ENCODE data around the gene LAMA2. TPM values are rescaled to one million over a fixed set of nuclear protein-coding genes. Genes with fewer than 3 reads are reported as not detected.

LAMA2 gene
- polyA plus RNA-seq, 3 donors from 2014 or later: 0.17 to 1.2 (median 0.34) TPM

DNA sequence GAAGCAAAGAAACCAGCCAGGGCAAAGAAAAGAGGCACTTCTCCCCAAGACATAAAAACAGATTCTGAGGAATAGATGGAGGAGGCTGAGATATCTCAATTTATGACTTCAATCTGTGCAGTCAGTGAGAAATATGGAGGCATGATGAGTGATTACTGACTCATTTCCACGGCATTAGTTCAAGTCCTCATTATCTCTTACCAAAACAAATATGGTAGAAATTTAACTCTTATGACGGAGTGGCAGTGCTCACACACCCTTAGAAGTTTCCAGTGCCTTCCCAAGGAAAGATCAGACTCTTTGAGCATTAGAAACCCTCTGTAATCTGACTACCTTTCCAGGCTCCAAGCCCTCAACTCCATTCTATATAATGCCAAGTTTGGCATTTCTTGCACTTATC lies 463.0 kb downstream of the LAMA2 start:
- no peak for DNase-seq
- Mint-ChIP-seq H3K9me3 (no peaks in the 10 kb centered on the region), H3K27me3 (ENCODE audit: low read depth in 3 of 3) (peaks cover 0 to 6% (median 0%) of the 10 kb centered on the region in 3 donors), H3K27ac (no peak overlapping the region), H3K4me1 (no peaks in the 10 kb centered on the region), H3K36me3 (peaks cover 12 to 26% (median 17%) of the 10 kb centered on the region in 3 donors), H3K4me3 (no peak overlapping the region)

DNA sequence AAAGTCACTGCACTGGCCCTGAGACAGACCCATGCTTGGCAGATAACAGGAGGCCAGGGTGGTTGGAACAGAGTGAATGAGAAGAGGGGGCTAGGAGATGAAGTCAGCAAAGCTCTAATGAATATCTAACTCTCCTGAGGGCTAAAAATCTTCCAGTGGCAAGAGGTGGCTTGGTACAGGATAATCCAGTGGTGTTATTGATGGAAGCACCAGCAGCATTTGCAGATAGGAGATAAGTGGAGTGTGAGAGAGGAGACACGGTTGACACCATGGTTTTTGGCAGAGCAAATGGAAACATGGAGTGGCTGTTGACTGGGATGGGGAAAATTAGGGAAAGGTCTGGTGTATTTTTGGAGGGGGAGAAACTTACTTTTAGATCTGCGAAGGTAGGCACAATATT lies 464.0 kb downstream of the LAMA2 start:
- Mint-ChIP-seq H3K27ac (no peak overlapping the region), H3K4me1 (no peaks in the 10 kb centered on the region), H3K9me3 (no peaks in the 10 kb centered on the region), H3K4me3 (no peak overlapping the region), H3K36me3 (peaks cover 12 to 26% (median 14%) of the 10 kb centered on the region in 3 donors), H3K27me3 (ENCODE audit: low read depth in 3 of 3) (peaks cover 0 to 6% (median 0%) of the 10 kb centered on the region in 3 donors)
- DNase-seq: no peak

DNA sequence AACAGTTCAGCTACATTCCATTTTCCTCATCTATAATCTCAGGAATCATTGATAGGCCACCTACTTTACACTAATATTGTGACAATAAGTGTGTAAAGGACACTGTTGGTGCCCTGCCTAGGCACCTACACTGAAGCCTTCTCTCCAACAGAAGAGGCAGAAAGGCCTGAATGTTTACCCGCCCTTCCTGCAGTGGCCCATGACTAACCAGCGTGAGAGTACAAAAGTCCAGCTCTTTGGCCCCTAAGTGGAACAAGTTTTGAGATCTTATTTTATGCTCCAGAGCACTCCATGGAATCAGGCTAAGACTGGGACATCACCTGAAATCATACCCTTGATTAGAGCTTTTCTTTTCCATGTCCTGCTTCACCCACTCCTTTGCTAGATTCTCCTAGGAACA lies 467.3 kb downstream of the LAMA2 start:
- Mint-ChIP-seq H3K36me3 (peaks cover 6 to 21% (median 19%) of the 10 kb centered on the region in 3 donors), H3K4me3 (no peak overlapping the region), H3K4me1 (no peaks in the 10 kb centered on the region), H3K9me3 (no peaks in the 10 kb centered on the region), H3K27ac (no peak overlapping the region), H3K27me3 (ENCODE audit: low read depth in 3 of 3) (peaks cover 0 to 2% (median 2%) of the 10 kb centered on the region in 3 donors)
- DNase-seq: no peak

DNA sequence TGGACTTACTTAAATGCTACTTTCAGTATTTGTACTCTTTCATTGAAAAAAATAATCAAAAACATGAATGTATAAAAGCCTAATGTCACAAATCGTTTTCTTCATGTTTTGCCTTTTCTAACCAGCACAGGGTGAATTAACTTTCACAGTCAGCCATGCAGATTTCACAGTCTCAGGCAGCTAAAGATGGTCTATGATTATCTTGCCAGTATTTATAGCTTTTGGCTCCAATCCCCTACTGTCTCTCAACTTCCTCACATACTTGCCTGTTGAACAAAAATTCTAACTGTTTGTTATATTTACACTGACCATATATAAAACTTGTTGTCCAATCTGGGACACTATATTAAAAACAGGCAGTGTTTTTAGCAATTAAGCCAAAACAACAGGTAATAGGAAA lies 468.9 kb downstream of the LAMA2 start:
- no peak for DNase-seq
- Mint-ChIP-seq H3K4me3 (no peak overlapping the region), H3K36me3 (peaks cover 6 to 24% (median 12%) of the 10 kb centered on the region in 3 donors), H3K4me1 (peaks cover 0 to 6% of the 10 kb centered on the region in 2 donors), H3K27ac (peak overlapping the region in 1 of 6 donors; percentile 12), H3K9me3 (no peaks in the 10 kb centered on the region), H3K27me3 (ENCODE audit: low read depth in 3 of 3) (peaks cover 0 to 2% (median 0%) of the 10 kb centered on the region in 3 donors)

DNA sequence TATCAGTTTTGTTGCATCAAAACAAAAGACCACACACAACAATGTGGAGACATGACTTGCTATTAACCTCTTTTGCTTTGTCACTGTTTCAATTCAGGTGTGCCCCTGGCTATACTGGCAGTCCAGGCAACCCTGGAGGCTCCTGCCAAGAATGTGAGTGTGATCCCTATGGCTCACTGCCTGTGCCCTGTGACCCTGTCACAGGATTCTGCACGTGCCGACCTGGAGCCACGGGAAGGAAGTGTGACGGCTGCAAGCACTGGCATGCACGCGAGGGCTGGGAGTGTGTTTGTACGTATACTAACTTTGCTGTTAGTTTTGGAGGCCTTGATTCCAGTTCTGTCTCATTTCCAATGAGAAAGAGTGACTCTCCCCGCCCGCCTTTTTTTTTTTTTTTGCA lies 470.1 kb downstream of the LAMA2 start:
- no peak overlapping the region for H3K27ac Mint-ChIP-seq
- no peak for DNase-seq
- H3K9me3 Mint-ChIP-seq: no peaks in the 10 kb centered on the region
- H3K36me3 Mint-ChIP-seq: peaks cover 4 to 24% (median 6%) of the 10 kb centered on the region in 3 donors
- peaks cover 6 to 10% of the 10 kb centered on the region in 2 donors for H3K4me1 Mint-ChIP-seq
- H3K27me3 Mint-ChIP-seq (ENCODE audit: low read depth in 3 of 3): peaks cover 0 to 4% (median 0%) of the 10 kb centered on the region in 3 donors
- no peak overlapping the region for H3K4me3 Mint-ChIP-seq

DNA sequence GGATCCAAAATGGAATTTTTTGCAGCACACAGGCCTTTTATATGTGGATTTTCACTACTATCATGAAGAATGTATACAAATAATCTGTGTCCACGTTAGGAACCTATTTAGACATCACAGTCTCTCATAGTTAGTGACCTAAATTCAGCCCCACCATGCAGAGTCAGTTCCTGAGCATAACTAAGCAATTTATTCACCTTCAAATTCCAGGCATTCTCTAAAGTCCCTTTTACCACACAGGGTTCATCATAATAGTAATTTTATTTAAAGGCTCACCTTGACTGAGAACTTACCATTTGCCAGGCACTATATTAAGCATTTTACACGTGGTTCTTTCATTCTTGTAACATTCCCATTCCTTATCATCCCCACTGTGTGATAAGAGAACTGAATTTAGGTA lies 473.2 kb downstream of the LAMA2 start:
- Mint-ChIP-seq H3K4me1 (peaks cover 18 to 32% of the 10 kb centered on the region in 2 donors), H3K9me3 (no peaks in the 10 kb centered on the region), H3K4me3 (no peak overlapping the region), H3K27ac (no peak overlapping the region), H3K27me3 (ENCODE audit: low read depth in 3 of 3) (peaks cover 0 to 6% (median 2%) of the 10 kb centered on the region in 3 donors), H3K36me3 (peaks cover 3 to 20% (median 4%) of the 10 kb centered on the region in 3 donors)
- no peak for DNase-seq

DNA sequence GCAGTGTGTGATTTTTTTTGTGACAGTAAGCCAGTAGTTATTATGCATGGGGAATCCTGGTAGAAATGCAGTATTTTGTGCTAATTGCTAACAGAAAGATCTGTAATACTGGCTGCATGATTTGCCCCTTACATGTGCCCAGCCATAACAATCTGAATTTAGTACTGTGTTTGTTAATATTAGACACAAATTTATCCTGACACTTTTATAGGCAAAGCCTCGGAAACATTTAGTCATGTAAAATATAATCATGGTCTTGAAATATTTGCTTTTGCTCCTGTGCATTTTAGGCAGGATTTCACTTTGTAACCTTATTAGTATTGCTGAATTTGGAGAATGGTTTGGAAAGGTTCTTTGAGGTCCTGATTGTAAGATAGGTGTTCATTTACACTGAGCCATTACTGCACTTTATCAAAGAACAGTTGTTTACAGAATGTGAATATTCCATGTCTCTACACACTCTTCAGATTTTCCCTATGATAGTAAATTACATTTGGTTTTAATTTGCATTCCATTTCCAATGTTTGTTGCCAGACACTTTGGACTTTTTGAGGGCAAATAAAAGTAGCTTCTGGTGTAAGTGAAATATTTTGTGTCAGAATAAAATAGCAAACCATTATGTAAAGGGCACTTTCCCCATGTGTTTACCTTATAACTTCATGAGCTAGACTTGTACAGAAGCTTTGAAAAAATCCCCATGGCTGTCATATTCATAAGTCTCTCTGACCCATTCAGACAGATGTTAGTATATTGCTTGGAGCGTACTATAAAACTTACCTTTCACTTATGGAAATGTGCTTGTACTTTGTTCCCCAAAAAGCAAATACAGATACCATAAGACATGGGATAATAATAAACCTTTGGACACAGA lies 477.1 kb downstream of the LAMA2 start:
- H3K36me3 Mint-ChIP-seq: peaks cover 0 to 8% (median 0%) of the 10 kb centered on the region in 3 donors
- peaks cover 3 to 6% (median 6%) of the 10 kb centered on the region in 3 donors for H3K27me3 Mint-ChIP-seq (ENCODE audit: low read depth in 3 of 3)
- peak overlapping the region in 4 of 6 donors; percentile 14 to 58 (median 54) for H3K27ac Mint-ChIP-seq
- no peaks in the 10 kb centered on the region for H3K9me3 Mint-ChIP-seq
- peaks cover 58 to 69% of the 10 kb centered on the region in 2 donors for H3K4me1 Mint-ChIP-seq
- DNase-seq: no peak
- H3K4me3 Mint-ChIP-seq: peak overlapping the region in 1 of 5 donors; percentile 38

DNA sequence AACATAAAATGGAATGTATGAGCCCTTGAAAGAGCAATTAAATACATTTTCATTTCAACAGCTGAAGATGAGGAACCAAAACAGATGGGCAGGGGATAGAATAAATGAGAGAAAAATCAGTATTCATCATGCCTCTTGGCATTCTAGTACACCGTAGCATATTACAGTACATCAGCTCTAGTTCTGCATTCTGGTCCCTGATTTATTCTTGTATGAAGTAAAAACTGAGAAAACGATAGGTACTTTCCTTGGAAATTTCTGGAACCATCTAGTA lies 477.7 kb downstream of the LAMA2 start:
- no peak for DNase-seq
- Mint-ChIP-seq H3K36me3 (peaks cover 0 to 6% (median 0%) of the 10 kb centered on the region in 3 donors), H3K9me3 (no peaks in the 10 kb centered on the region), H3K27ac (peak overlapping the region in 4 of 6 donors; percentile 14 to 58 (median 54)), H3K4me1 (peaks cover 62 to 68% of the 10 kb centered on the region in 2 donors), H3K27me3 (ENCODE audit: low read depth in 3 of 3) (peaks cover 3 to 6% (median 6%) of the 10 kb centered on the region in 3 donors), H3K4me3 (peak overlapping the region in 1 of 5 donors; percentile 38)

DNA sequence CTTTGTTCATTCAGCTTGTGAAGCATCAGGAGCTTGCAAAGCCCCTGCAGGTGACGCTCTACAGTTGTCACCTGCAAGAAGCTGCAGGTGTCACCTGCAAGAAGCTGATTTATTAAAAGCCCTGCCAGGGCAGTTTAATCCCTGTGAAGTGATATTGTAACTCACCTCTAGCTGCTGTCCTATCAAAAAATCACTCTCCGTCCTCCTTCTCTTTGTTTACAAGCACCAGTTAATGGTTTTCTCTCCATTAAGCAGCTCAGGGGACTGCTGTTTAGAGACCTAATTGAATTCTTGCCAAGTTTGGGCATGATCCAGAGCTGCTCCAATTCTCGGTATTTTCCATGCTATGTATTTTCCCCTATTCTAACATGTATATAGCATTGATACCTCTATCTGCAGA lies 481.1 kb downstream of the LAMA2 start:
- peak overlapping the region; percentile 14 to 82 (median 42) for H3K27ac Mint-ChIP-seq
- peak overlapping the region in 2 of 5 donors; percentile 28 to 41 for H3K4me3 Mint-ChIP-seq
- H3K36me3 Mint-ChIP-seq: no peaks in the 10 kb centered on the region
- no peak for DNase-seq
- no peaks in the 10 kb centered on the region for H3K9me3 Mint-ChIP-seq
- H3K27me3 Mint-ChIP-seq (ENCODE audit: low read depth in 3 of 3): peaks cover 3 to 6% (median 4%) of the 10 kb centered on the region in 3 donors
- peaks cover 84 to 85% of the 10 kb centered on the region in 2 donors for H3K4me1 Mint-ChIP-seq

DNA sequence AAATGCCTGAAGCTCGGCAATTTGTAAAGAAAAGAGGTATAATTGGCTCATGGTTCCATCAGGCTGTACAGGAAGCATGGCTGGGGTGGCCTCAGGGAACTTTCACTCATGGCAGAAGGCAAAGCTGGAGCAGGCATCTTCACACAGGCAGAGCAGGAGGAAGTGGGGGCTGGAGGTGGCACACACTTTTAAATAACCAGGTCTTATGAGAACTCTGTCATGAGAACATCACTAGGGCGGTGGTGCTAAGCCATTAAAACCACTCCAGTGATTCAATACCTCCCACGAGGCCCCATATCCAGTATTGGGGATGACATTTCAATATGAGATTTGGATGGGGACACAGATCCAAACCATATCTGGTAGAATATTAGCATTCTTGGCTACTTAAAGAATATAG lies 481.8 kb downstream of the LAMA2 start:
- Mint-ChIP-seq H3K27ac (peak overlapping the region; percentile 62 to 83 (median 76)), H3K9me3 (no peaks in the 10 kb centered on the region), H3K4me3 (peak overlapping the region; percentile 9 to 67 (median 47)), H3K27me3 (ENCODE audit: low read depth in 3 of 3) (peaks cover 2 to 6% (median 3%) of the 10 kb centered on the region in 3 donors), H3K36me3 (no peaks in the 10 kb centered on the region), H3K4me1 (peaks cover 87 to 93% of the 10 kb centered on the region in 2 donors)
- peak; percentile 21 to 35 (median 32) for DNase-seq

DNA sequence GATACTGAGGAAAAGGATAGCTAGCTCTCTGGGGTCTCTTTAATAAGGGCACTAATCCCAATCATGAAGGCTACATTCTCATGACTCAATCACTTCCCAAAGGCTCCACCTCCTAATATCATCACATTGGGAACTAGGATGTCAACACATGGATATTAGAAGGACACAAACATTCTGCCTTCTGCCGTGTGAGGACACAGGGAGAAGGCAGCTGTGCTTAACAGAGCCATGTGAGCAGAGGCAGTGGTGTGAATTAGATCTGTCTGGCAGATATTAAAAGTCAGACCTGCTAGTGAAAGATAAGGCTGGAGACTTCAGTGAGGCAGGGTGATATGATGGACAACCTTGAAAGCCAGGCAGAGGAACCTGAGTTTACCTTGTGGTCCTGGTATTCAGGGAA lies 485.1 kb downstream of the LAMA2 start:
- H3K27me3 Mint-ChIP-seq (ENCODE audit: low read depth in 3 of 3): peaks cover 0 to under 1% (median 0%) of the 10 kb centered on the region in 3 donors
- H3K4me1 Mint-ChIP-seq: peaks cover 69 to 74% of the 10 kb centered on the region in 2 donors
- no peaks in the 10 kb centered on the region for H3K36me3 Mint-ChIP-seq
- DNase-seq: no peak
- no peaks in the 10 kb centered on the region for H3K9me3 Mint-ChIP-seq
- peak overlapping the region in 4 of 6 donors; percentile 8 to 55 (median 17) for H3K27ac Mint-ChIP-seq
- peak overlapping the region; percentile 3 to 25 (median 6) for H3K4me3 Mint-ChIP-seq

DNA sequence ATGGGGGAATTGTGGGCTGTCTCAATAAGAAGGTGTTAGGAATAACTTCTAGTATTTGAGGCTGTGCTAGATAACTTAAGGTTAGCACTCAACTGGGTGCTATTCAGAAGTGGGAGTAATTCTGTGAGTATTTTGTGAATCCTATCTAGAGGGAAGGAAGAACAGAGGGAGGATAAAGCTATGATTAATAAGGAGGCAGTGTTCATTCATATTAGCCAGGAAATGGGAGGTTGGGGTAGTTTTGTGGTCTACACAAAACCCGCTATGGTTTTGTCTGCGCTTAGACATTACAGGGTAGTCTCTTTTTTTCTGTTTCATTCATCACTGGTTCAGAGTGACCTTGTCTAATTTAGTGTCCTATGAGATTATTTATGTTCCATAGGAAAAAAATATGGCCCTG lies 486.0 kb downstream of the LAMA2 start:
- Mint-ChIP-seq H3K4me1 (peaks cover 61 to 65% of the 10 kb centered on the region in 2 donors), H3K9me3 (no peaks in the 10 kb centered on the region), H3K36me3 (no peaks in the 10 kb centered on the region), H3K27me3 (ENCODE audit: low read depth in 3 of 3) (no peaks in the 10 kb centered on the region), H3K27ac (peak overlapping the region in 4 of 6 donors; percentile 28 to 58 (median 46)), H3K4me3 (peak overlapping the region; percentile 34 to 72 (median 49))
- DNase-seq: peak in 1 of 3 donors; percentile 27

DNA sequence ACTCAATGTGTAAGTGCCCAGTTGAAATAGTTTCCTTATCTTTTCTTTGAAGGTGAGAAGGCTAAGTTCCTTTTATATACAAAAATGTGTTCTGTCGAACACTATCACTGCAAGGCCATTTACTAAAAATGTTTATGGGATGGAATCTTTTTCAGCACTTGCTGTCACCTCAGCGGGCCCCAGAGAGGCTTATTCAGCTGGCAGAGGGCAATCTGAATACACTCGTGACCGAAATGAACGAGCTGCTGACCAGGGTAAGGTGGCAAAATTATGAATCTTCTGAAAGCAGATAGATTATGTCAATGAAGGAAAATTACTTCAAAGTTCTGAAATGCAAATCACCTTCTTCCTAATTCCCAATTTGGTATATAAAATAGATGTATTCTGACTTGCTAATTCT lies 486.8 kb downstream of the LAMA2 start:
- no peaks in the 10 kb centered on the region for H3K9me3 Mint-ChIP-seq
- H3K4me1 Mint-ChIP-seq: peaks cover 53 to 57% of the 10 kb centered on the region in 2 donors
- no peaks in the 10 kb centered on the region for H3K27me3 Mint-ChIP-seq (ENCODE audit: low read depth in 3 of 3)
- DNase-seq: no peak
- peak overlapping the region in 2 of 6 donors; percentile 16 to 41 for H3K27ac Mint-ChIP-seq
- H3K36me3 Mint-ChIP-seq: no peaks in the 10 kb centered on the region
- H3K4me3 Mint-ChIP-seq: peak overlapping the region; percentile 34 to 72 (median 62)

DNA sequence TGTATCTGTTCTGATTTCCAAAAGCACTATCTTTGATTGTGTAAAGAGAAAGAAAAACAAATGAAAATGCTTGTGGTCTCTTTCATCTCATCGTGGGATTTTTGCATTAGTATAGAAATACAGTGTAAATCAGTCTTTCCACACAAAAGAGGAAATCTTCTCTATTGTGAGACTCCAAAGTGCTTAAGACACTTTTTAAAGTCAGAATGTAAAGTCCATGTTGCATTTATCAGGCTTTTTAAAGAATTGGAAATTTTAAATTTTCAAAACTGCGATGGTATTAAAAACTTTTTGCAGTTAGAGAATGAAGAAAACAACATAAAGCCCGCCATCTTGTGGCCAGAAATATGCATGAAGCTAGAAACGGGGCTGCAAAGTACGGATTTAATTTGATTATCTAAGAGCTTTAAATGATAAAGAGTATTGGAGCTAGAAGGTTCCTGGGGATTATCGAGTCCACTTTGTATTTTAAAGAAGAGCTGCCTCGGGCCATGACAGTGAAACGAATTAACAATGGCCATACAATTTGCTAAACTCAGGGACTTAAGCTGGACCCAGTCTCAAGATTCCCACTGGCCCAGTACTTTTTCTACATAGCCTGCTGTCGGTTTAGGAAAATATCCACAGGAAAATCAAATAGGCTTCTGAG lies 487.5 kb downstream of the LAMA2 start:
- H3K9me3 Mint-ChIP-seq: no peaks in the 10 kb centered on the region
- peak; percentile 37 to 44 (median 37) for DNase-seq
- H3K4me1 Mint-ChIP-seq: peaks cover 49 to 51% of the 10 kb centered on the region in 2 donors
- H3K36me3 Mint-ChIP-seq: no peaks in the 10 kb centered on the region
- no peaks in the 10 kb centered on the region for H3K27me3 Mint-ChIP-seq (ENCODE audit: low read depth in 3 of 3)
- peak overlapping the region; percentile 38 to 78 (median 70) for H3K4me3 Mint-ChIP-seq
- H3K27ac Mint-ChIP-seq: peak overlapping the region in 3 of 6 donors; percentile 33 to 57 (median 47)

Measured in immature natural killer cell (primary cell).